GM19395 (cell line): Measurements from ENCODE around the gene OGDH.

Source experiments
- ATAC-seq: cut with Tn5 transposase; IDR thresholded peaks from one replicate; pipeline ENCODE4 v1.9.1; 2021; ENCODE audit warnings: mild to moderate bottlenecking, moderate library complexity; ENCODE audit not compliant: unreplicated experiment

Gene OGDH

DNA sequence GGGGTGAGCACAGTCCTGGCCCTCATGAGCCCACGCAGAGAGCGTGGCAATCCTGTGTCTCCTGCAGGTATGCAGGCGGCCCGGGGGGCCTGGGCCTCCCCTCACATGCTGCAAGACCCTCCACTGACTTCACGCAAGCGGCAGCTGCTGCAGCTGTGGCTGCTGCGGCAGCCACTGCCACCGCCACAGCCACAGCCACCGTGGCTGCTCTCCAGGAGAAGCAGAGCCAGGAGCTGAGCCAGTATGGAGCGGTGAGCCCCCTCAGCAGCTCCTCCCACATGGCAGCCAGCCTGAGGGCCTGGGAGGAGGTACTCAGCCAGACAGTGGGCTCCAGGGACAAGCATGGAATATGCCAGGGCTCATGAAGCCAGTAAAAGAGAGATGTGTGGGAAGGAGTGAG is 150.9 kb downstream of the OGDH start:
- ATAC-seq = no peak

DNA sequence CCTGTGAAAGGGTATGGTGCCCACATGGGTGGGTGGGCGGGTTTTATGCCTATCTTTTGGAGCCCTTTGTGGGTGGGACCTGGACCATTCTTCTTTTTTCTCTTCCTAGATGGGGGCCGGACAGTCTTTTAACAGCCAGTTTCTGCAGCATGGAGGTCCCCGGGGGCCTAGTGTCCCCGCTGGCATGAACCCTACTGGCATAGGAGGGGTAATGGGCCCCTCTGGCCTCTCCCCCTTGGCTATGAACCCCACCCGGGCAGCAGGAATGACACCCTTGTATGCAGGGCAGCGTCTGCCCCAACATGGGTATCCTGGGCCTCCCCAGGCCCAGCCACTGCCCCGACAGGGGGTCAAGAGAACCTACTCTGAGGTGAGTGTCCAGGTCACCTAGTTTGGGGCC is 151.3 kb downstream of the OGDH start:
- ATAC-seq = no peak
